GM18502 (cell line): ENCODE results near the gene THADA.
"Not testable (repeated sequence)": the region's sequence is repeated elsewhere in the genome, so short reads cannot be mapped to it uniquely, and the experiment has no call there.

ENCODE experiments used
- ATAC-seq: cut with Tn5 transposase; IDR thresholded peaks from one replicate; pipeline ENCODE4 v1.9.1; 2021; ENCODE audit warnings: mild to moderate bottlenecking; ENCODE audit not compliant: unreplicated experiment, poor library complexity

The THADA gene

DNA sequence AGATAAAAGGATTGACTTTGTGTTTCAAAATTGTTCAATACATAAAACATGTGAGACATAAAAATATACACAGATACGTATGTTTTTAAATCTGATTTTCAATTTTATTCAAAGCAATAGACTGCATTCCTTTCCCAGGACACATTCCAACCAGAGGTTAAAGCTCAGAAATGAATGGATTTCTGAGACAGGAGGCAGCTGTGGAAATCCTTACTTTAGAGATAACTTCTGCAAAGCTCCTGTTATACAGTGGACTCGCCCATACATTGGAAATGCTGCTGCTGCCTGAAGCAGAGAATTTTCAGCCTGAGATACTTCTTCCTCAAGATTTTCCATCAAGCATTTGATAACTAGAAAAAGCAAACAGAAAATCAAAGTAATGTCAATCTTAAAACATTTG is 43.8 kb downstream of the THADA start:
- no peak for ATAC-seq

DNA sequence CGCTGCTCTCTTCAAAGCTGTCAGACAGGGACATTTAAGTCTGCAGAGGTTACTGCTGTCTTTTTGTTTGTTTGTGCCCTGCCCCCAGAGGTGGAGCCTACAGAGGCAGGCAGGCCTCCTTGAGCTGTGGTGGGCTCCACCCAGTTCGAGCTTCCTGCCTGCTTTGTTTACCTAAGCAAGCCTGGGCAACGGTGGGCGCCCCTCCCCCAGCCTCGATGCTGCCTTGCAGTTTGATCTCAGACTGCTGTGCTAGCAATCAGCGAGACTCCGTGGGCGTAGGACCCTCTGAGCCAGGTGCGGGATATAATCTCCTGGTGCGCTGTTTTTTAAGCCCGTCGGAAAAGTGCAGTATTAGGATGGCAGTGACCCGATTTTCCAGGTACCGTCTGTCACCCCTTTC is 47.5 kb downstream of the THADA start:
- ATAC-seq = not testable (repeated sequence)

DNA sequence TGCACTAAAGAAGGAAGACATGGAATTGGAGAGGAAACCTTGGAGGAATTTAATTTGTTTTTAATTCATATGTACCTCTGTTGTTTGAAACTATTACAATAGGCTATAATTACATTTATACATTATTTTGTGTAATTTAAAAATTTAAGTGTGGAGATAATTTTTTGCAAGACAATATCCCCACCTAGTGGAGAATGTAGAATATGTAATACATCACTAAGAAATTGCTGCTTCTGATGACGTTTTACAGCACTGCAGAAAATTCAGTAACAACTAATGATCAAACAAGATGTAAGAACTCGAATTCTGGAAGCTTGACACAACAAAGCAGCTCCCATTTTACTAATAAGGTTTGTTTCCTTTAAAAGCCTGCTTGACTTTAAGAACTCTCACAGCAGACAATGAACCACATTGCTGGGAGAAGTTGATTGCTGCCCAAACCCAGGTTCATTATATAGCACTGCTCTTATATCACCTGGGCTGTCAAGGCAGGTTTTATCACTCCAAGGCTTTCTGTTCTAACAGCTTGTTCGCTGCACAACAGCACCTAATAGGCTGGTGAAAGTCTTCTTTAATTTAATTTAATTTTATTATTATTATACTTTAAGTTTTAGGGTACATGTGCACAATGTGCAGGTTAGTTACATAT is 53.4 kb downstream of the THADA start:
- no peak for ATAC-seq

DNA sequence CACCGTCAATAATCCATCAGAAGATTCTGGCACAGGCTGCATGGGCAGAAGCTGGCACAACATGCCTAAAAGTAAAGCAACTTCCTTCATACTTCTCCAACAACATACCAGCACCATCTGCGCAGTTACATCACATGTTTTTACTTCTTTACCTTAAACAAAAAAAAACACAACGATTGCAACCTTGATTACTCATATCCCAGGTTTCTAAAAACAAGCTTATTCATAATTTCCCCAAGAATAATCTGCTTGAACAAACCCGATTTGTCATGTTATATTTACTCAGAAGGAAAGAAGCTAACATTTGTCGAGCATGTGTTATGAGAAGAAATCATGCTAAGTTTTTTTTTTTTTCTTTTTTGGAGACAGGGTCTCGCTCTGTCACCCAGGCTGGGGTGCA is 54.7 kb downstream of the THADA start:
- ATAC-seq = no peak

DNA sequence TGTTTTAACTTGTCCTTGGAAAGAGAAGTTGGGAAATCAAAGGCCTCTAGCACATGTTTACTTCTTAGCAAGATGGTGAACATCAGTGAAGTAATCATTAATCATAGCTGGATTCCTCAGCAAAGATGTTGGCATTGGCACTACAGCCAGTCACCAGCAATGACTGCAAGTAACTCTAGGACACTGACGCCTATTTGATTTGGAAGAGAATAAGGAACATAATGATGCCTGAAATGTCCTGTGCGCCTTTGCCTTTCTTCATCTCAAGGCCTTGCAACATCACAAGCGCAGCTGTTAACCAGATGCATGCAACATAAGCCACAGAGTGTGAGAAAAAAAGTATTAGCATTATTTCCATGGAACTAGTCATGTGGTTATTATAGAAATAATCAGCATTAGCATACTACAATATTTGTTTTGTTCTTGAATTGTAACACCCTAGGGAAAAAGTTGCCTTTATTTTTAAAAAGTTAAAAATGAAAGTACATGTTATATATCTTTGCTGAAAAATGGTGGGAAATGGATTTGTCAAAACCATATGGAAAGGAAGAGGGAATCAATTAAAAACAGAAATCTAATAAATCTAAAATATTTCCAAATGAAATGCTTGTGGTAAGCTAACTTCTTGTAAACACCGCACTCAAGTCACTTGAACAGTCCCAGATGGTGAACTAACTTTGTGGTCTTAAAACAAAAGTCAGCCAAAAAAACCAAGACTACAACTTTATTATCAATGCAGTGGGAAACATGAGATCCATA is 55.6 kb downstream of the THADA start:
- no peak for ATAC-seq

DNA sequence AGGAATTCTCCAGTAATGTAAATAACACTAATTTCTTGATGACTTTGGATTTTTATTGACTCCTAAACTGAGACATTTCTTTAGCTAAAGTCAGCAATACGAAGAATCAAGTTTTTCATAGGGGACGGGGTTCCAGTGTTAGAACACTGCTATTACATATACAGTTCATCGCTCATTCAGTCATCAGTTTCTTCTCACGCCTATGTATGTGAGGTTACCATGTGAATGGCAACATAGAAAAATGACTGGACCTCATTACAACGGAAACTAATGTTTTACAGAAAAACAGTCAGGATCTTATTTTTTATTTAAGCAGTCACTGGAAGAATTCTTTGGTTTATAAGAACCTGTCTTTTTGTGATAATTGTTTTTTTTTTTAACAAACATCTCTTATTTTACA is 56.4 kb downstream of the THADA start:
- no peak for ATAC-seq

DNA sequence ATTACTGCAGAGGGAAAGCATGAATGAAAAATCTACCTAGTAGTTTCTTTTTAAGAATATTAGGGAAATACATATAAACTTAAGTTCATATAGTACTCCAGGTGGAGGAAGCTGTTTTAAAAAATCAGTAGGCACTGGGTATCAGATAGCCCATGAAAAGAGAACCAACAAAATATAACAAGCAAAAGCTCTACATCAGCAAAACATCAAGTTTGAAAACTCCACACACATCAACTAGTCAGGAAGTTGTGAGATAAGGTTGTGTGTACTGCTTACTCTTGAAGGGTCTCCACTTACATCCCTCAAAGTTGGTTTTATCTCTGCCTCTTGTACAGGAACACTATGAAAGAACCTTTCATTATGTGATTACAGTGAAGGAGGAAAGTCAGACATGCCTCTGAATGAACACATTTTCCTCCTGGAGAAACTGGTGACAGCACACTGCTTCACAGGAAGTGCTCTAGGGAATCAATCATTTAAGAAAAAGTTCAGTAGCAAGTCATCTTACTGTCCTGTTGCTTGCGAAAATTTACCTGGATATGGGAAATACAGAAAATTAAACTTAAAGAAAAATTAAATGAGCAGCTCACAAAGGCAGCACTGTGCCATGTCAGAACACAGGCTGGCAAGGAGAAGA is 57.7 kb downstream of the THADA start:
- ATAC-seq = no peak

DNA sequence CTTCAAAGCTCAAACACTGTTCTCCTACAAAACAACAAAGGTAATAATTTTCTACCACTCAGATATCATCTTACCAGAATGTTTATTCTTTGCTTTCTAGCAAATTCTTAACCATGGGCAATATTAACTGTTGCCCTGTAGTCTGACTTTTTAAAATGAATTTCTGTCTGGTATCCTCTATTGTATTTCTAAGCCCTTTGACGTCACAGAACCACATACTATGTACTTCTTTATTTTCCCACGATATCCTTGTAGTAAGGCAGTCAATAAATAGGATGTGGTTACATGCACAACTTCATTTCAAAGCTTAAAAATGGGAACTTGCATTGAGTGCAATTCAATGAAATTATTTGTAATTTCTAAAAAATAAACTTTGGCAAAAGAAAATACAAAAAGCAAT is 58.7 kb downstream of the THADA start:
- no peak for ATAC-seq

DNA sequence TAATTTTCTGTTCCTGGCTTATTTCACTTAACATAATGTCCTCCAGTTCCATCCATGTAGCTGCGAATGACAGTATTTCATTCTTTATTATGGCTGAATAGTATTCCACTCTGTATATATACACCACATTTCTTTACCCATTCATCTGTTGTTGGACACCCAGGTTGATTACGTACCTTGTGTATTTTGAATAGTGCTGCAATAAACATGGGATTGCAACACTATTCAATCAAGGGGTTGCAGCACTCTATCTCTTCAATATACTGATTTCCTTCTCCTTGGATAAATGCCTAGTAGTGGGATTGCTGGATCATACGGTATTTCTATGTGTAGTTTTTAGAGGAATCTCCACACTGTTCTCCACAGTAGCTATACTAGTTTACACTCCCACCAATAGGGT is 61.3 kb downstream of the THADA start:
- ATAC-seq = no peak

DNA sequence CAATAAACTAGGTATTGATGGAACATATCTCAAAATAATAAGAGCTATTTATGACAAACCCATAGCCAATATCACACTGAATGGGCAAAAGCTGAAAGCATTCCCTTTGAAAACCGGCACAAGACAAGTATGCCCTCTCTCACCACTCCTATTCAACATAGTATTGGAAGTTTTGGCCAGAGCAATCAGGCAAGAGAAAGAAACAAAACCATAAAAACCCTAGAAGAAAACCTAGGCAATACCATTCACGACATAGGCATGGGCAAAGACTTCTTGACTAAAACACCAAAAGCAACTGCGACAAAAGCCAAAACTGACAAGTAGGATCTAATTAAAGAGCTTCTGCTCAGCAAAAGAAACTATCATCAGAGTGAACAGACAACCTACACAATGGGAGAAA is 63.3 kb downstream of the THADA start:
- ATAC-seq = not testable (repeated sequence)

DNA sequence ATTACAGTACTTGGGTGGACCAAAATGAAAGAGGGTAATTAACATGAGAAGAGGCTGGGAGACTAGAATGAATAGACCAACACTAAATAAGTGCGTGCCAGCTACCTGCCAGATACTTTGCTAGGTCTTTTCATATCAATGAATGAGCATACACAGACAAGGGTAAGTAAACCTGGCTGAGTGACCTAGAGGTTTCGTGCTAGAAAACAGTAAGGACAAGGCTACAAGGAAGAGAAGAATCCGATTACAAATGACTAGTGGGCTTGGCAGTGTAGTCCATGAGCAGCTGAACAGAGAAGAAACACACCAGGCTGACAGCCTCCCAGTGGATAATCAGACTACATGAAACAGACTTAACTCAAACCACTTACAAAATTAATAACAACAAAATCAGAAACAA is 64.6 kb downstream of the THADA start:
- ATAC-seq = no peak

DNA sequence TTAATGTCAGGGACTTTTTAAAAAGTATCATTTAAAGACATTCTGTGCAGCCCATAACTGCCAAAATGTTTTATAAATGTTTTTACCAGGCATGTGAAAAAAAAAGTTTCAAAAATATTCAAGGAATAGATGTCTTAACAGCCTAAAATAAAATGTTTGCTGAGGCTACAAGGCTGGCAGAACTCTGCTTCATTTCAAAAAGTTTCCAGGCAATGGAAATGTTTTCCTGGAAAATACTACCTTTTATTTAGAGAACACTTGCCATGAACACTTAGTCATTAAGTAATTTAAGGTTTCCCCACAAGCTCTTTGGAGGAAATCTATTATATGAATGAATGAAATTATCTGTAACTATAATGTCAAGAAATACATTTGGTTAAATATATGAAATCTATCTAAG is 68.8 kb downstream of the THADA start:
- no peak for ATAC-seq

DNA sequence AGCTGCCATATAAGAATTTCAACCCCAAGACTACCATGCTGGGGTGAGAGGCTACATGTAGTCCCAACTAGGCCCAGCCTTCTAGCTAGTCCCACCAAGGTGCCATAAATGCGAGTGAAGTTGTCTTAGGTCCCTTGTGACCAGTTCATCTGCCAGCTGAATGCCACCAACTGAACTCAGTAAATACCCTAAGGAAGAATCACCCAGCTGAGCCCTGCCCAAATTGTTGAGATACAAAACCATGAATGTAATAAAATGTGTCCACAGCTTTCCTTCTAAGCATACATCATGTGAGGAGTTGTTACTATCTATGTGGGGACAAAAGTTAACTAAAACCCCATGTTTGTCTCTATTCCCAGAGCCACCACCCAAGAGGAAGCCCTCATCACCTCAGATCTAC is 70.3 kb downstream of the THADA start:
- ATAC-seq = no peak

DNA sequence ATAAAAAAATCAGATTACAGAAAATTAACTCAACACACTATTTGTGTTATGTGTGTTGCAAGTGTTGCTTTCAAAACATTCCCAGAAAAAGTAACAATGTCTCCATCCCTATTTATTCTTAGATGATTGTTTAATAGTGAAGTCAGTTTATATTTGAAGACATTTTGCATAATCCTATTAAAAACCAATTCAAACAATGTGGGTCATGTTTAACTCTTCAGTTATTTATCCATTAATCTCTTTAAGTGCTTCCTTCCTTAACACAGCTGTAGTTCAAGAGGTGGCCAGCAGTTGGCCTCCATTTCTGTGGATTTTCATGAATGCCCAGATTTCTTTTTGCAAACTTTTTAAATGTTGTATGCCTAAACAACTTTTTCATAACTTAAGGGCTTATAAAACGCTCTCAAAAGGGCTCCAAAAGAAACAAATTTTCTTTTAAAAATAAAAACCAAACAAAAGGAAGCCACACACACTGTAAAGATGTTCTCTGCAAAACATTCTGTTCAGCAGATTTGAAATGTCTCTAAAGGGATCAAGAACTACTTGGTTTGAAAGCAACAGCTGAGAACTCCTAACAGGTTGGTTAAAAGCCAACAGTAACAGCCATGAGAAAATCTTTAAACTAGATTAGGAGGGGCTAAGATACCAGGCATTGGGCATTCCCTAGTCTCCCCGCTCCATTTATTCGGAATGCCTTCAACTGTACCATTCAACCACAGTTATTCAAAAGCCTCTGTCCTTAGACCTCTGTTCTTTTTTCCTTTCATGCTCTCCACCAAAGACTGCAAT is 71.5 kb downstream of the THADA start:
- ATAC-seq = no peak

DNA sequence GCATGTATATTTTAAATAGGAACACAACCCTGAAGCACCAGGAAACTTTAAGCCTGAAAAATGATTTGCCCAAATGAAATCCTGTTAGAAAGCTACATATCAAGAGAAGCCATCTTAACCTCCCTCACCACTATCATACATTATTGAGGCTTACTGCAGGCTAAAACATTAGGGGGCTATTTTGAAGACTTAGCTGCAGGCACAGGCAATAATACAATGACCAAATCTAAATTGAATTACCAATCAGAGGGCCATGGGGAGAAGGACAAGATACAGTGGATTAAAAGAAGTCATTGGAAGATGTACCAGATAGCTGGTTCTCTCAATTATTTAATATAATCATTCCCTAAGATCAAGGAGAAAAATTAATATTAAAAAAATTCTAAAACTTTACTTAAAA is 73.7 kb downstream of the THADA start:
- no peak for ATAC-seq

DNA sequence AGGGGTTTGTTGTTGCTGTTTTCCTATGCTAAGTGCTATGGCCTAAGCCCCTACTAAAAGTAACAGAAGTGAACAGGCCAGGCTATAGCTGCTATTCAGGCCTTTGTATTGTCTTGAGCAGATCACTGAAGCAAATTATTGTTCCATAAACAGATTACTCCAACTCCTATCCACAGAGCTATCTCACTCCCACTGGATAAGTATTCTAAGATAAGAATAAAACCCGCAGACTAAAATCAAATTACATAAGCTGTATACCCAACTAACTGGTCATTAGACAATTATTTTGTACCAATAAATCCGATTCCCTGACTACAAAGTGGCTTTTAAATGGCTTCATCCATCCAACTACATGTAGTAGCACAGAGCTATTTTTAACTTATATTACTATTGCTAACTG is 74.3 kb downstream of the THADA start:
- no peak for ATAC-seq

DNA sequence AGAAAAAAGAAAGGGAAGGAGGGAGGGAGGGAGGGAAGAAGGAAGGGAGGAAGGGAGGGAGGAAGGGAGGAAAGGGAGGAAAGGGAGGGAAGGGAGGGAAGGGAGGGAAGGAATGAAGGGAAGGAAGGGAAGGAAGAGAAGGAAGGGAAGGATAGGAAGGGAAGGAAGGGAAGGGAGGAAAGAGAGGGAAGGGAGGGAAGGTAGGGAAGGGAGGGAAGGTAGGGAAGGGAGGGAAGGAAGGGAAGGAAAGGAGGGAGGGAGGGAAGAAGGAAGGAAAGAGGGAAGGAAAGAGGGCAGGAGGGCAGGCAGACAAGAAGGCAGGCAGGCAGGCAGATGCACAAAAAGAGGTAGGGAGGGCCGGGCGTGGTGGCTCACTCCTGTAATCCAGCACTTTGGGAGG is 74.9 kb downstream of the THADA start:
- no peak for ATAC-seq

DNA sequence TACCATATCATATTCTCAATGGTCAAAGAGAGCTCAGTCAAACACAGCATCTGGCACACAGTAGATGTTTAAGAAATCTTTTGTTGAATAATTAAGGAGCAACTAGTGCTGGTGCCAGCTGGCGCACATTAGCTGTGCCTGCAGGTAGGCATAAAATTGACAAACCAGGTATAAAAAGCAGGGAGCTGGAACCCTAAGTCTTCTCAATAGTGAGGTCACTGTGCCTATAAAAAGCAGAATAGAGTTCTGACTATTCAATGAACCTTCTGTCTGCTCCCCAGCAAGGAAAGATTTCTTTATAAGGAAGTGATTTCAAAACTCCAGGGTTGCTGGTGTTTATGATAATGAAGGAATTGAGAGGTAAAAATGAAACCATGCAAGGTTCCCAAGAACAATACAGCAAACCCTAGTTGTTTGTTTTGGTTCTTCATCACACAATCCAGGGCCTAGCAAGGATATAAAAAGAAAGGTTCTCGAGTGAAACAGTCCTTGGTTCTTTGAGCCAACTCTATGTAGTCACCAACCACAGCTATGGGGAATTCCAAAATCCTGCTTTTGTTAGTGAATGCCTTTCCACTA is 76.1 kb downstream of the THADA start:
- no peak for ATAC-seq

DNA sequence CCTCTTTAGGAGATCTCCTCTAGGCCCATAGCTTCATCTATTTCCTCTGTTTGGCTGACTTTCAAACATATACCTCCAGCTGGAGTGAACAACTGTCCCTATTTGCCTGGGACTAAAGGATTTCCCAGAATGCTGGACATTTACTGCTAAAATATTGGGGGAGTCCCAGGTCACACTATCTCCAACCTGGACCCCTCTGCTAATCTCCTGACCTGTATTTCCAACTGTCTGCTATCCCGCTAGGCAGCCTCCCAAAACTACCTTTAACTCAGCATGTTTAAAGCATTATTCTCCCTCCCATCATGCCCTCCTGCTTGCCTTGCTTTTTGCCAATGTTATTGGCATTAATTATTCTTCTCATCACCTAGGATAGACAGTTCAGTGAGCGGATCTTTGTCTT is 77.1 kb downstream of the THADA start:
- ATAC-seq = no peak

DNA sequence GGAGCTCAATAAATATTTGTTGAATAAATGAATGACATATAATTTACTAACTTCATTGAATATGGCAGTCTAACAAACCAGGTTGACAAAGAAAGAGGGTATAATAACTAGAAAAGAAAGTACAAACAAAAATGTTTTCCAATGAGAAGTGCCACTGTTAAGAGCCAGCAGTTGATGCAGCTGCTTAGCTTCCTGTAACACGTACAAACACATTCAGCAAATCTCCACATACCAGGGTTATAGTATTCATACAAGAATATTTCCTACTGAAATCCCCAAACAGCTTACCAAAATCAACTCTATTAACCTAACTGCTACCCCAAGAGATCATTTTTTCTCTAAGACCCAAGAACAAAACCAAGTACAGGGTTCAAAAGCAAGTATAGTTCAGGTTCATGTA is 77.7 kb downstream of the THADA start:
- no peak for ATAC-seq
